NCI-H524 treated with DMSO at 0.1 percent for 48 hours (cell line): Measurements from ENCODE around the gene NEO1.
"Not testable (repeated sequence)": the region's sequence is repeated elsewhere in the genome, so short reads cannot be mapped to it uniquely, and the experiment has no call there.

Source experiments
- DNase-seq: peaks from one replicate; lab custom pipeline; 2025; lab: John Stamatoyannopoulos, UW

Gene NEO1

DNA sequence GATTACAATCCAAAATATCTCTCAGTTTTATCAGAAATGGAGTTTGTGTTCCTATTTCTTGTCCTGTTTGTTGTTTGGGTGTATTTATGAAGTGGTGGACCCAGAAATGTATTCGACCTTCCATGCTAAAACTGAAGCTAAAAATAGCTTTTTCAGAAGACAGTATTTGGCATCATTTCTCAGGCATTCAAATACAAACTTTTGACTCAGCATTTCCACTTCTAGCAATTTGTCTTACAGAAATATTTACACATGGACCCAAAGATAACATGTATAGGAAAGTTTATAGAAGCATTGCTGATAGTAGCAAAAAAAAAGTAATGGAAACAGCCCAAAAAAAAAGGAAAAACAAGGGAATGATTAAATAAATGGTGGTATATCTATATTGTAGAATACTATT, 160.2 kb downstream of the NEO1 start:
- DNase-seq: no peak

DNA sequence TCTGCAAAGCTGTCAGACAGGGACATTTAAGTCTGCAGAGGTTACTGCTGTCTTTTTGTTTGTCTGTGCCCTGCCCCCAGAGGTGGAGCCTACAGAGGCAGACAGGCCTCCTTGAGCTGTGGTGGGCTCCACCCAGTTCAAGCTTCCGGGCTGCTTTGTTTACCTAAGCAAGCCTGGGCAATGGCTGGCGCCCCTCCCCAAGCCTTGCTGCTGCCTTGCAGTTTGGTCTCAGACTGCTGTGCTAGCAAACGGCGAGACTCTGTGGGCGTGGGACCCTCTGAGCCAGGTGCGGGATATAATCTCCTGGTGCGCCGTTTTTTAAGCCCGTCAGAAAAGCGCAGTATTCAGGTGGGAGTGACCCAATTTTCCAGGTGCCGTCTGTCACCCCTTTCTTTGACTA, 169.2 kb downstream of the NEO1 start:
- DNase-seq: not testable (repeated sequence)

DNA sequence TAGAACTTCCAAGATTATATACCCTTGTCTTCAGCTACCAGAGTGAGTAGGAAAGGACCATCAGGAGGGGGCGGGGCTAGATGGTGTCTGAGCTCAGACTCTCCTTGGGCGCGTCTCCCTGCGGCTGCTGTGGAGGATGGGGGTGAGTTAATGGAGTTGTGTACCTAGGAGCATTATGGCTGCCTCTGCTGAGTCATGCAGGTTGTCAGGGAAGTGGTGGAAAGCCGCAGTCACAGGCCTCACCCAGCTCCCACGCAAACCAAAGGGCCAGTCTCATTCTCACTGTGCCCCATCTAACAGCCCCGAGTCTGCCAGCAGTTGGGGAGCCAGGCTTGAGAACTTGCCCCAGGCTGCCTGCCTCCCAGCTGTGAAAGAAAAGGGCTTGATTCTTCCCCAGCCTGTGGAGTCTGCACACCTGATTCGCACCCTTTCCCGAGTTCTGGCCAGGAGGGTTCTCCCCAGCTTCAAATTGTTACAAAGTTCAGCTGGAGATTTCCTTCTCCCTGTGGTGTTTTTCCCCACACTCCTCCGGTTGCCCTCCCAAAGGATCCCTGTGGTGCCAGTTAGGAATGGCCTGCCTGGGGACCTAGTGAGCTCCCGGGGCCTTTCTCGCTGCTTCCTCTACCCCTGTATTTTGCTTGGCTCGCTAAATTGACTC, 173.2 kb downstream of the NEO1 start:
- DNase-seq: no peak

DNA sequence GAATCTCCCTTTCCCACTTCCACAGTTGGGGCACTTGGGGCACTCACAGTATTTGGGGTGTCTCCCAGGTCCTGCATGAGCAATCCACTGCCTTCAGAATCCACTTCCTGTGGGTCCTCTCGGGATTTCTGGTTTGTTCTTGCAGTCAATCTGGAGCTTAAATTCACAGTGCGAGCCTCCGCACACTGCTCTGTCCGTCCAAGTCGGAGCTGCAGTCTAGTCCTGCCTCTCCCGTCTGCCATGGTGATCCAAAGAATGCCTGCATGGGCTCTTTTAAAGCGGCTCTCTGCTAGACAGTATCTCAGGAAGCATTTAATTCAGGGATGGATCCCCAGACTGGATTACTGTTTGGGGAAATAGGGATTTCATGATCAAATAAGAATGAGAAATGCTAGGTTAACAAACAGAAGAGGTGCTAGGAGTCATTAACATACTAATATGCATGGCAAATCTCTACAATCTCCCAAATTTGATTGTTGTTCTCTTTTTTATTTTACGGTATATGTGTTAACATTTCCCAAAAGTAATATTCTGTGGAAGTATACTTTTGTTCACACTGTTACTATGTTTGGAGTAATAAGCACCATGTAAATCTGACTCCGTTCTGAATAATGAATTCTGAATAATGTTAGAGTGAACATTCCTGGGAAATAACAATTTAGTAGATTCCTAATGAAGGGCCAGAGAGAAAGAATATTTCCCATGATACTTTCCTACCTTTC, 174.0 kb downstream of the NEO1 start:
- no peak for DNase-seq

DNA sequence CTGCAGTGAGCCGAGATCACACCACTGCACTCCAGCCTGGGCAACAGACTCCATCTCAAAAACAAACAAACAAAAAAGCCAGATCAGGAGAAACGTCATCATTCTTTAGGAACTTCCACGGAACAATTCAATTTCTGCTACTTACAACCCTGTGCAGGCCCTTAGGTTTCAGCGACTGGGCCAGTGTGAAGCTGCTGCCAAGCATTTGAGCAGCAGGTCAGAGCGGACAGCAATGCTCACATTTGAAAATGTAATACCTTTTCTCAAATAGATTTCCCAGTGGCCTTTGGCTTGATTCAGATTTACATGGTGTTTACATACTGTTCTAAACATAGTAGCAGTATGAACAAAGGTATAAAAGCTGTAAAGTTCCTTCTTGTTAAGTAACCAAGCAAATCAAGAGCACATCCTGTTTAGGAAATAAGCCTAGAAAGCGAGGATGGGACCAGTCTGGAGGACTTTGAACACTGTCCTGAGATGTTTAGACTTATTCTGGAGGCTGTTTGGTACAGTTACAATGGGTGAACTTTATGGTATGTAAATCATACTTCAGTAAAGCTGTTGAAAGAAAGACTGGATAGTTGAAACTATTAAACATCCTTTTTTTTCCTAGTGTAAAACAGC, 175.3 kb downstream of the NEO1 start:
- DNase-seq: no peak

DNA sequence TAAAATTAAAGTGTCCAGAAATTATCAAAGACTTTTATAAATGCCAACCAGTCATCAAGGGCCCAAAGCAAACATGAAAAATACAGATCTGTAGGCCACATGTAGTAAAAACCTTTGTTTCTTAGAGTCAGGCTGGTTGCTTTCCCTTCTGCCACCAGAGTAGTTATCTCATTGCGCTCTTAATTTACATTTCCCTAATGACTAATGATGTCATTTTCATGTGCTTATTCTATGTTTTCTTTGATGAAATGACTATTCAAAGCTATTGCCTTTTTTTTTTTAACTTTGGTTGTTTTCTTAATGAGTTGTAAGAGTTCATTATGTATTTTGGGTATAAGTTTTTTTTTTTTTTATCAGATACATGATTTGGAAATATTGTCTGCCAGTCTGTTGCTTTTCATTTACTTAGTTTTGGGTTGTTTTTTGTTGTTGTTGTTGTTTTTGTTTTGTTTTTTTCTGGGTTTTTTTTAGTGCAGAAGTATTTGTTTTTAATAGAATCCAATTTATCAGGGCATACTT, 175.9 kb downstream of the NEO1 start:
- no peak for DNase-seq

DNA sequence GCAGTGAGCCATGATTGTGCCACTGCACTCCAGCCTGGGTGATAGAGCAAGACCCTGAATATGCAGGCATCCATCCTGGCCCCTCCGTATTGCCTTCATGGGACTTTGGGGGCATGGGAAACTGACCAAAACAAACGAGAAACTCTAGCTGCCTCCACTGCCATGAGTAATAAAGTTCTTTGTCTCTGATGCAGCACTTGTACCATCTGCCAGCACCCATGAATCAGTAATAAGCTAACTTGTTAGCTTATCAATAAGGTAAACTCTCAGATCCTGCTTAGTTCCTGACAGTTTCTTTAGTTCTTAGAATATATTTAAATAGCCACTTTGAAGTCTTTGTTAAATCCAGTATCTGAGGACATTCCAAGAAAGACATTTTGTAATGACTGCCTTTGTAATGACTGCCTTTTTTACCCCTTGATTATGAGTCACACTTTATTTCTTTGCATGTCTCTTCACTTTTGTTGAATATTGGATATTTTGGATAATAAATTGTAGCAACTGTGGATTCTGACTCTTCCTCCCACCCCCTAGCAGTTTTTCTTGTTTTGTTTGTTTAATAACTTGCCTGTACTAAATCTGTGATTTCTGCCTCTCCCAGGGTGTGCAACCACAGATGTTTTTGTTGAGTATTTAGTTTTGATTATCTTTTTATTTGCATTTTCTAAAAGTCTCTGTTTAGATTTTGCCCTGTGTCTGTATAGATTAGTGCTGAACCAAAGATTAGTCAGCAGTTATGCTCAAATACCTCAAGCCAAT, 179.6 kb downstream of the NEO1 start:
- no peak for DNase-seq

DNA sequence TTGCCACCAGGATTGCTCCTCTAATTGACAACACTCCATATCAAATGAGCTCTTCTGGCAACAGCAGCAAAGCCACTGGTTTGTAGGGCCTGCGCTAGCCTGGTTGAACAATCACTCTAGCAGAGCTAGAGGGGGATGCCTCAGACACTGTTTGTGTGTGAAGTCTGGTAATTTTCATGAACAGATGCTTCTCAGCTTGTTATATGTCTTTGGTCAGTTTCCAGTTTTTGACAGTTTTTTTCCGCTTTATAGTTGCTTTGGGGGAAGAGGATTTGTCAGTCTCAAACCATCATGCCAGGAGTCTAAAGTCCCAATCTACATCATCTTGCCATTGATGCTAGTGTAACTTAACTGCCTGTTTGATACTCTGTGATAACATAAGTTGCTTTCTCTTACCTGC, 180.5 kb downstream of the NEO1 start:
- no peak for DNase-seq

DNA sequence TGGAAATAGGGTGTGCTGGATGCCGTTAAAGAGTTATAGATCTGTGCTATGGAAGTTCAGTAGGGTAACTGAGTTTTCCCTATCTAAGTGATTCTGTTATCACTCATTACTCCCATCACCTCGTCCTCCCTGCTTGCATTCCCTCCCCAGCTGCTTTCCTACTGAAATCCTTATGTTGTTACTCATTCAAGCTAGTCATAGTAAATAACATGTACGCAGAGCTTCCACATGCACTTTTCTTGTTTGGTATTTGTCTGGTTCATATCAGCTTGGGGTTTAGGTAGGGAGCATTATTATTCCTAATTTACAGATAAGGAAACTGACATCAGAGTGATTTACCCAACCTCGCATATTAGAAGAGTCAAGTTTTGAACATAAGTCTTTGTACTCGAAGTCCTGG, 181.4 kb downstream of the NEO1 start:
- DNase-seq: no peak

DNA sequence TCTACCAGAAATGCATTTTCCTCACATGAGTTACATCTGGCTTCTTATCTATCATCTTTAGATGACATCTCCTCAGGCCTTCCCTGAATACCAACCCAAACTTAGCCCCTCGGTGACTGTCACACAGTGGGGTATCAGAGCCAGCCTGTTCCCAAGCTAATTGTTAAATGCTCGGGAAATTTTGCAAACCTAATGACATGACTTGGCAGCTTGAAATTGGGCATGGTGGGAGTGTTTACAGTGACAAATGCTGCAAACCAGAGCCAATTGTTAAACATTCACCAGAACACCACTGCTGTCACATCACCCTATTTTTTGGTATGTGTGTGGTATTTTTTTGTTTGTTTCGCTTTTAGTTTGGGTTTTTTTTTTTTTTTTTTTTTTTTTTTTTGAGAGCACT, 185.6 kb downstream of the NEO1 start:
- DNase-seq: no peak

DNA sequence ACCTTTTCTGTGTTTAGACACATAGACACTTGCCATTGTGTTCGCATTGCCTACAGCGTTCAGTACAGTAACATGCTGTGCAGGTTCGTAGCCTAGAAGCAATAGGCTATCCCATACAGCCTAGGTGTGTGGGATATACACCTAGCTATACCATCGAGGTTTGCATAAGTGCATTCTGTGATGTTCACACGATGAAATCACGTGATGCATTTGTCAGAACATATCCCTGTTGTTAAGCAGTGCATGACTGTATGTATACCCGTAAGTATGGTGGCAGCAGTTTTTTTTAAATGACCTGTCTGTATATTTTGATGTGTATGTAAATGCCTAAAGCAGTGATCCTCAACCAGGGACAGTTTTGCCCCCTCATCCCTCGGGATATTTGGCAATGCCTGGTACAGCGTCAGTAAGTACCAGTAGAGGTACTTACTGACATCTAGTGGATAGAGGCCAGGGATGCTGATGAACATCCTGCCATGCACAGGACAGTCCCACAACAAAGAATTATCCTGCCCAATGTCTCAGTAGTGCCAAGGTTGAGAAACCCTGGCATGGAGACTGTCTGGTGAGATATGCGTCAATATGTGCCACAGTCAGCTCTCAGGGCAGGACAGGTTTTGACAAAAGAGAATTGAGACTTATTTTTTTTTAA, 187.4 kb downstream of the NEO1 start:
- no peak for DNase-seq

DNA sequence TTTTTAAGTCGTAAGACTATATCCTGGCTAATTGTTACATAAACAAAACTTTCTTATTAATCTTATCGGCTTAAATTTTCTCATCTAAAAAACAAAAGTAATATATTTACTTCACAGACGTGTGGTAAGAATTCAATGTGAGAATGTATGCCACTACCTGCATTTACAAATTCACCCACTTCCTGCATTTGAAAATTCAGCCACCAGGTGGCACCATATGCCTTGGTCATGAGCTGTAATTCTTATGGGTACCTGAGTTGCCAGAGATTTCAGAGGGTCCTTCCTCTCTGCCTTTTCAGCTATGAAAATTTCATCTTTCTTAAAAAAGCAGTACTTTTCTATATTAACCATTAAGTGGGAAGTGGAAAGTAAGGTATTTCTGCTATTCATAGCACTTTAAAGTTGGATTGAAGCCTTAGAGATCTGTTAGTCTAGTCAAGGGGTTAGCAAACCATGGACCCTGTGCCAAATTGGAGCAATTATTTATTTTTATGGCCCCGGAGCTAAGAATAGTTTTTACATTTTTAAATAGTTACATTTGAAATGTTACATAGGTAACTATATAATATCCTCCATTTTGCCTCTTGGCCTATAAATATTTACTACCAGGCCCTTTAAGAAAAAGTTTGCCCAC, 188.7 kb downstream of the NEO1 start:
- DNase-seq: peak; percentile 9

DNA sequence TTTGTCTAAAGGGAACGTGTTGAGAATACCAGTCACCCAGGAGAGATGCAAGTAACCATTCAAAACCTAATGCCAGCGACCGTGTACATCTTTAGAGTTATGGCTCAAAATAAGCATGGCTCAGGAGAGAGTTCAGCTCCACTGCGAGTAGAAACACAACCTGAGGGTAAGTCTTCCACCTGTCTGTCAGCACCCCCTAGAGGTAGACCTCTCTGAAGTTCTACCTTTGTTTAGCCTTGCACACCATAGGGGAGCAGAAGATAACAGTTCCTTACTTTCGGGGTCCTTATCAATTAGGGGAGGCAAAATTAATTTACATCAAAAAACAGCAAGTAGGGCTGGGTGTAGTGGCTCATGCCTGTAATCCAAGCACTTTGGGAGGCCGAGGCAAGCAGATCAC, 192.1 kb downstream of the NEO1 start:
- DNase-seq: no peak

DNA sequence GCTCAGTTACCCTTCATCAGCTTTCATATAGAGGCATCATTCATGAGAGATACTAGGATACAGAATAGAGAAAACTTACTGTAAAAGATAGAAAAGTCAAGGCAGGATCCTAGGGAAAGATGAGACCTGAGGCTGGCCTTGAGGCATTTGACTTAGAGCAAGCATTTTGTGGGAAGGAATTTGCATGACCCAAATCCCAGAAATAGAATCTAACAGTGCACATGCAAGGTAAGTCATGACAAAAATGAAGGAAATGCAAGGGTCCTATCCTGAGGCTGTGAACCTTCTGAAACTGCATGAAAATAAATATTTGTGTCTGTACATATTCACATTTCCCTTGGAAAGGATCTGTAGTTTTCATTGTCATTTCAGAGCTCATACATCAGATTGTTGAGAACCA, 194.2 kb downstream of the NEO1 start:
- no peak for DNase-seq

DNA sequence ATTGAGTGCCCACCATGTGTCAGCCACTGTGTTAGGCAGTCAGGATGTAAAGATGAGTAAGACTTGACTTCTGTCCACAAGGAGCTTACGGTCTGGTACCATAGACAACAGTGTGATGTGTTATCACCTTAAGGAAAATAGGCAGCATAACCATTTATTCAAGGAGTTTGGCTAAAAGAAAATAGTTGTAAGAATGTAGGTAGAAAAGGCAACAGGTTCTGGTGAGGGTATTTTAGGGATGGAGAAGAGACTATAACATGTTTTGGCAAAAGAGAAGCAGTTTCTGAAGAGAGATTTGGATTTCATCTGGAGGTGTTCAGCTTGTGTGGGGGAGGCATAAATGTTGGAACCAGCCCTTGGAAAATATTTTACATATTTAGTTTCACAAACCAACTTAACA, 194.6 kb downstream of the NEO1 start:
- no peak for DNase-seq

DNA sequence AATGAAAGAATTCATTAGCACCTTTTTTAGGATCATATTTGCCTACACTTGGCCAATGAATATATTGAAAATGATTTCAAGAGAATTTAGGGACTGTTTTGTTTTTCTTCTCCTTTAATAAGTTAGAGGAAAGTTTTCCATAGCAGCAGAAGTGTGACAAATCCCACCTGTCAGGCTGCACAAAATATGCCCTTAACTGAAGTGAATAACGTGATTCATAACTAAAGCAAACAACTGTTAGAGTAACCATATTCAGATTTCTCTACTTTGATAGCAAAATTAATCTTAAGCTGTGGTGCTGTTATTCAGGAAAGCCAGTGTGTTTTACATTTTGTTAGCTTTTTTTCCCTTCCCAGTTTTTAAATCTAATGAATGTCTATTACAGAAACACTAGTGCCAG, 195.1 kb downstream of the NEO1 start:
- no peak for DNase-seq

DNA sequence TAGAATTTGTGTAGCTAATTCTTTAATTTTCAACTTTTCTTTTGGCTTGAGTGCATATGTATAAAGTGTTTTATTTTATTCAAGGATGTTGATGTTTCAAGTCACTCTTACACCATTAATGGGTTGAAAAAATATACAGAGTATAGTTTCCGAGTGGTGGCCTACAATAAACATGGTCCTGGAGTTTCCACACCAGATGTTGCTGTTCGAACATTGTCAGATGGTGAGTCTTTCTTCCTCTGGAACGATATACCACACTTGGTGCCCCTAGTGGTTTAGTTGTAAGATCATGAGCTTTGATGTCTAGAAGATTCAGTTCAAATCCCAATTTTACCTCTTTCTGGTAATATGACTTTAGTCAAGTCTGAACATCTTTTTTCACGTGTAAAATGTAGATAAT, 197.2 kb downstream of the NEO1 start:
- no peak for DNase-seq

DNA sequence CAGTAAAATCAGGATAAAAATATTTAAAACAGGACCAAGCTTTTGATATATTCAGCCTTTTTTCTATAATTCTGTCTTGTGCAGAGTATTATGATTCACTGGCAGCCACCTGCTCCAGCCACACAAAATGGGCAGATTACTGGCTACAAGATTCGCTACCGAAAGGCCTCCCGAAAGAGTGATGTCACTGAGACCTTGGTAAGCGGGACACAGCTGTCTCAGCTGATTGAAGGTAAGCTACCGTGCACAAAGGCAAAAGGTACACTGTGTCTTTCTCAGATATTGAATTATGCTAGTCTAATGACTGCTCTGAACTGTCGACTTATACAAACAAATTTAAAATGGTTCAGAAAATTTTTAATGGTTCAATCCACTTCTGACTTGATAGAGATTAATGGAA, 202.3 kb downstream of the NEO1 start:
- no peak for DNase-seq

DNA sequence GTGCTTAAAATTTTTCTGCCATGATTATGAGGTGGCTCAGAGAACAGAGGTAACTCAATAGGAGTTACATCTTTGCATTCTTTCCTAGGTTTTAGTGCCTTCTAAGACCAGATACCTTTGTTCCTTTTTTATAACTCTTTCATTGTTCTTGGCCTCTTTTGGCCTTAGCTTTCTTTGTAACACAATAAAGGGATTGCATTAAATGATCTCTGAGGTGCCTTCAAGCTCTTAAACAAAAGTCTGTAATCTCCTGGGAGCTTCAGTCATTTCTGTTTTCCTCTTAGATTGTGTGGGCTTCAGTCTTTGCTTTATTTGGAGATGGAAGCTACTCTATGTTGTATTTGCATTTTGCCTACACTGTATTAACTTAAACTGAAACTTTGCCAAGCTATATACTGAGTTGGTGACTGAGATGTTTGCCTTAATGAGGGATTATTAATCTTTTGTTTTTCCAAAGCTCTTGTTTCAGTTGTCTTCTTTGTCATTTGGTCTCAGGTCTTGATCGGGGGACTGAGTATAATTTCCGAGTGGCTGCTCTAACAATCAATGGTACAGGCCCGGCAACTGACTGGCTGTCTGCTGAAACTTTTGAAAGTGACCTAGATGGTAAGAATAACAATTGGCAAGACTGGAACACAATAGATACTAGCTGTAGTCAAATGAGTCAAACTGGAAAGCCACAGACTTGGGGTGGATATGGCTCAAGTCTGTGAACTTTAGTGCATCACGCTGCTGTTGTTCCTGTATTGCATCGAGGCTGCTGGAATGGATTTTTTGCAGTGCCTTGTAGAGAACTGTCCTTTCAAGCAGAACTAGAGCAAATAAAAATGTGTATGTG, 206.2 kb downstream of the NEO1 start:
- DNase-seq: no peak

DNA sequence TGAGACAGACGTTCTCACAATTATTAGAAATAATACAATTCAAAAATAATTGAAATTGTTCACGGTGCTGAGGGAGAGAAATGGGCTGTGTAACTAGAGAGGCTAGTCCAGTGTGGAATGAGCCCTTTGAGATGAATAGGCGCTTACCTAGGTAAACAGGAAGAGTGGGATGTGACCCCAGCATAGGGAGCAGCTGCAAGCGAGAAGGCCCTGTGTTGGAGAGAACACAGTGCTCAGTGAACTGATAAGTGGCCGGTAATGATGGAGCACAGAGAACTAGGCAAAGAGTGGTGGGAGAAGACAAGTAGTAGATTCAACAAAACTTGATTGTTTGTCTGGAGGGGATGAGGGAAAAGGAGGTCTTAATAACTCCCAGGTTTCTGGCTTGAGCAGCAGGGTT, 212.6 kb downstream of the NEO1 start:
- DNase-seq: no peak
